ENCODE data around the gene CROT.

The CROT gene

DNA sequence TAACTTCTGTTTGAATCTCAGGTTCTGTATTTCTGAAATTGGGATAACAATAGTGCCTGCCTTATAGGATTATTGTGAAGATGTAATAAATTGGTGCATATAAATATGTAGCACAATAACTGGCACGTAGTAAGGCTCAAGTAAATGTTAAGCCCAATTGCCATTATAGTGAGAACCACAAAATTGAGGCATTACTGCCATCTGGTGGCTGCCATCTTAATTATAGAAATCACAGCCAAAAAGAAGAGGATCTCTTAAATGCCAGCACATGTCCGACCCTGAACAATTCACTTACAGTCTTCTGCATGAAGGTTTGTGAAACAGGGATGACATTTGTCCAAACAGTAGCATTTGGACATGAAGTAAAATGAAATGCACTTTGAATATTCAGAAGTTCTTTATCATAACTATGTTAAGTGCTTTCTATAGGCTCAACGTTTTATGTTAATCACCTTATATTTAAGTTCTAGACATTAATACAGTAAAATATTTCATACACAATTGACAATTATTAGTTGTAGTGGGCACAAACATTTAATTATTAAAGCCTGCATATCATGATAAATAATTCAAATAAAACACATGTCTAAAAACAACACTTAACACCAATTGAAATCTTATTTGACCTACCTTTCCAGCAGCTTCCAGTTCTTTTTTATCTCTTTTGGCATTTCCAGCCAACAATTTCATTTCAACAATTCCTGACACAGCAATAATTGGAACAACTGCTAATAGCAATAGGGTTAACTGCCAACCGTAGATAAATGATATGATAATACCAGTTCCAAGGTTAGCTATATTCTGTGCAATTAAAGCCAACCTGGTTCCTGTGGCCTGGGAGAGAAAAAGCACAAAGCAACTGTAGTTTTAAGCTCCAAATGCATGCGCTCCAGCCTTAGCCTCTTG lies 71.5 kb downstream of the CROT start:
- DNase-seq: peak; percentile 54

DNA sequence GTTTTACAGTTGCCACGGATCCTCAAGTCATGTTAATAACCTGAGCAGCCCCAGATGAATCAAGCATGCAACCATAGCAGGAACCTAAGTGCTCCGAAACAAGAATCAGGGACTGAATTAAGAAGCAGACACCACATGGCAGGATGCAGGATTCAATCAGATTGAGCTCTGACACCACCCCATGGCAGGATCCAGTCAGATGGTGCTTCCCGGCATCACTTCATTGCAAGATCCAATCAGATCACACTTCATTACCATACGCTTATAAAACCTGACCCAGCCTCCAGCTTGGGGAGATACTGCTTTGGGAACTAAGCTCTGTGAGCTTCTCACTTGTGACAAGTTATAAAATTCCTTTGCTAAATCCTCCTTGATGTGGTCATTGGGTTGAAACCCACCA lies 74.7 kb downstream of the CROT start:
- DNase-seq: no peak

DNA sequence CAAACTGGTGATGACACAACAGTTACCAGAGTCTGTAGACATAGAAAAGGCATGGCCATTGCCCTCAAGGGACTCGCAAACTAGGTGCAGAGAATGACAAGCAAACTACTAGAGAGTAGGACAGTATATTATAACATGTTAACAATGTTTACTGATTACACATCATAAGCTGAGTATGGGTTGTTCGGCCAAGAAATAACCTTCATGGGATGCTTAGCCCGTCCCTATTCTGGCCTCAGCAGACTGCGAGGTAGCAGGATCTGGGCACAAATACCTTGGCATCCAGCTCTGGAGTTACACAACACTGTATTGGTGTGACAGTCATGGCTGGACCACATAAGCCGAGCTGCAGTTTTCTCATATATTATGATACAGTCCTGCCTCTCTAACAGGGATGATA lies 78.6 kb downstream of the CROT start:
- DNase-seq: no peak

GRCh38 chr7:87426160-87426559 lies 80.7 kb downstream of the CROT start:
- no peak for DNase-seq

- DNase-seq: no peak
Observed at GRCh38 chr7:87427288-87427687, 81.8 kb downstream of the CROT start.

DNA sequence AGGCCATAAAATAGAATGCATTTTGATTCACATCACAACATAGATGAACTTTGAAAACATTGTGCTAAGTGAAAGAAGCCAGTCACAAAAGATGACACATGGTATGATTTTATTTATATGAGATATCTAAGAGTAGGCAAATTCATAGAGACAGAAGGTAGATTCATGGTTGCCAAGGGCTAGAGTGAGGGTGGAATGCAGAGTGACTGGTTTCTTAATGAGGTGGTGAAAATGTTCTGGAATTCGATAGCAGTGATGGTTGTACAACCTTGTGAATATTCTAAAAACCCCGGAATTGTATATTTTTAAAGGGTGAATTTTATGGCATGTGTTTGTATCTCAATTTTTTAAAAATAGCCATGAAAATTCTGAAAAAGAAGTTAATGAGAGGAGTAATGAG lies 87.1 kb downstream of the CROT start:
- no peak for DNase-seq

DNA sequence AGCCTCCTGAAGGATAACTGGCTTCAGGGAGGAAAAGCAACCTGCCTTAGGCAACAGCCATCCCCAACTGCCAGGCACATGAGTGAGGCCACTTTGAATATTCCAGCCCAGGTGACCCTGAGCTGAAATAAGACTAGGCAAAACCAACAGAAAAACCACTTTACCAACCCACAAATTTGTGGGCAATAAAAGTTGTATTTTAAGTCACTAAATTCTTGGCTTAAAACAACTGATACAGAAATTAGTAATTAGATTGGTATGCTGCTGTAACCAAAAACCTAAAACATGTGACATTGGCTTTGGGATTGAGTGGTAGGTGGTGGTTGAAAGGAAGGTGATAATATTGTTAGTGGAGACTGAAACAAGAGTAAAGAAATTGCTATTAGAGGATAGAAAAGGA lies 90.1 kb downstream of the CROT start:
- no peak for DNase-seq

- DNase-seq: no peak
Observed at GRCh38 chr7:87445897-87446296, 100.4 kb downstream of the CROT start.

GRCh38 chr7:87447116-87447635 lies 101.7 kb downstream of the CROT start:
- no peak for DNase-seq

DNA sequence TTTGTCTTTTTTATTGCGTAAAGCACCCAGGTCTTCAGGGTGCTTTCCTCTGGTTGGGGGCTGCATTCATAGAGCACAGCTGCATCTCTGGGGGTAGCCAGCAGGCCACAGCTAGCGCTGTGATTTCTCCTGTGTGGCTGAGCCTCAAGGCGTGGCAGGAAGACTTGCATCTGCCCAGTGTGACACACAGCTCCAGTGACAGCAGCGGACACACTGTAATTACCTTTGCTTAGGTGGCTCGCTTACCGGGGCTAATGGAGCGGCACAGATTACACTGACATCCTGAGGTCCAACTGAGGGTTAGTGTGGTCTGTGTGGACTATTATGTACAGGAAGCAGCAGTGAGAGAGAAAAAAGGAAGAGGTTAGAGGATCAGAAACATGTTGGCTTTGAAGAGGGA lies 102.9 kb downstream of the CROT start:
- DNase-seq: no peak
